H1 (cell line): ENCODE data around the gene UGT1A8. TPM values are rescaled to one million over a fixed set of nuclear protein-coding genes. Genes with fewer than 3 reads are reported as not detected.

Source experiments
- RNF2 ChIP-seq: fragments of 200-900, 300-1000 bp; sonication (generic); IDR thresholded peaks from 2 replicates; pipeline ENCODE4 v1.7.1; 2016; ENCODE audit warnings: borderline replicate concordance, low read depth, mild to moderate bottlenecking, antibody characterized with exemption, low read length; ENCODE audit not compliant: poor library complexity, severe bottlenecking; ENCODE audit errors: missing control alignments
- polyA plus RNA-seq, 7 experiments: library from polyadenylated mRNA; depleted of rRNA in 3 of 7; stranded (reverse) in 5 of 7; unstranded in 2 of 7; fragments of >200 nt in 5 of 7; fragments of 200-250 nt in 2 of 7; gene quantifications; 1 replicate in 5 of 7; 2 replicates in 1 of 7; 4 replicates in 1 of 7; pipeline versions ENCODE4 v1.2.1 to v1.2.3, GENCODE V29; 2011 to 2013; ENCODE audit warnings: missing spikeins in 2 of 7, mixed read lengths in 2 of 7
- total RNA-seq: library from RNA; stranded (reverse); fragmentation: NEBNext Ultra II Directional; extraction: Animal tissue kit (Norgen Biotek cat#: 25700); gene quantifications from 2 replicates; pipeline ENCODE4 v1.2.1, GENCODE V29; 2021

UGT1A8 gene
- total and polyA plus RNA-seq, 2 of the 8 experiments (the other 6 are each of a cell fraction or from before 2014, with no cell fraction given): not detected

GRCh38 chr2:233798335-233799086 lies 181.1 kb downstream of the UGT1A8 start (continued):
- no peak for TF ChIP-seq RNF2
